Stimulated activated naive CD8-positive, alpha-beta T cell treated with anti-CD3 and anti-CD28 coated beads, Interleukin-15, amount 100 ng/mL, for 72 hours (primary cell): Measurements from ENCODE around the gene MRGPRE.

Experiments
- ATAC-seq: fragments of 150-1000 bp; cut with Tn5 transposase; 2 replicates; pipeline ENCODE4 v1.10.0; 2021; ENCODE audit warnings: mild to moderate bottlenecking, moderate library complexity
- DNase-seq, 2 donors: peaks; one replicate each; pipeline ENCODE4 v3.0.0; 2021 to 2022
- H3K27ac Mint-ChIP-seq, 2 donors: one replicate each; pipeline ENCODE4 v1.8.0; 2022; ENCODE audit warnings: mild to moderate bottlenecking in 2 of 2, mixed read lengths in 2 of 2, moderate library complexity in 2 of 2
- H3K27me3 Mint-ChIP-seq: one replicate; pipeline ENCODE4 v1.8.0; 2022; ENCODE audit warnings: mixed read lengths
- H3K4me1 Mint-ChIP-seq: one replicate; pipeline ENCODE4 v1.8.0; 2022; ENCODE audit warnings: mild to moderate bottlenecking, mixed read lengths
- H3K4me3 Mint-ChIP-seq, 2 donors: one replicate each; pipeline ENCODE4 v1.8.0; 2022; ENCODE audit warnings: mild to moderate bottlenecking in 2 of 2, mixed read lengths in 2 of 2, moderate library complexity in 1 of 2
- H3K9me3 Mint-ChIP-seq, 2 donors: one replicate each; pipeline ENCODE4 v1.8.0; 2022; ENCODE audit warnings: mixed read lengths in 2 of 2

Gene MRGPRE

DNA sequence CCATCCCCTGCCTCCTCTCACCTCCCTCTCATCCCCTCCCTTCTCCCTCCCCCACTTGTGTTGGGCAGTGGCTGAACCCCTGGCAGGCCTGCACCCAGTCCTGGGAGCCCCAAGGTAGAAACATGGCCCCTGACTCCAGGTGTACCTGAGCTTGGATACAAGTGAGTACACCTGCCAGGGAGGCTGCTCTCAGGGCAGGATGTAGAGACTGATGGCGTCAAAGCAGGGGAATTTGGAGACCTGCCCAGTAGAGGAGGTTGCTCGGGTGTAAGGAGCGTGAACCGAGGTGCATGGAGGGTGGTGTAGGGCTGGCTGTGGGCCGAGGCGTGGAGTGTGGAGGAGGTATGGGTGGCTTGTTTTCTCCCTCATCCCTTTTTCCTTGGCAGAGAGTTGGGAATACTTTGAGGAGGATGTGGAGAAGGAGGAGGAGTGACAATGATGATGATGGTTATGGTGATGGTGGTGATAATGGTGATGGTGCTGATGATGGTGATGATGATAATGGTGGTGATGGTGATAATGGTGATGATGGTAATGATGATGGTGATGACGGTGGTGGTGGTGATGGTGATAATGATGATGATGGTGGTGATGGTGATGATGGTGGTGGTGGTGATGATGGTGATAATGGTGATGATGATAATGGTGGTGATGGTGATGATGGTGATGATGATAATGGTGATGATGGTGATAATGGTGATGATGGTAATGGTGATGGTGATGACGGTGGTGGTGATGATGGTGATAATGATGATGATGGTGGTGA, 25.9 kb downstream of the MRGPRE start:
- peaks cover 17% of the 10 kb centered on the region for H3K4me1 Mint-ChIP-seq
- H3K4me3 Mint-ChIP-seq: no peak overlapping the region
- peaks cover 24% of the 10 kb centered on the region for H3K27me3 Mint-ChIP-seq
- DNase-seq (no peak), ATAC-seq (no peak)
- H3K27ac Mint-ChIP-seq: no peak overlapping the region
- peaks cover 0 to under 1% of the 10 kb centered on the region in 2 donors for H3K9me3 Mint-ChIP-seq

DNA sequence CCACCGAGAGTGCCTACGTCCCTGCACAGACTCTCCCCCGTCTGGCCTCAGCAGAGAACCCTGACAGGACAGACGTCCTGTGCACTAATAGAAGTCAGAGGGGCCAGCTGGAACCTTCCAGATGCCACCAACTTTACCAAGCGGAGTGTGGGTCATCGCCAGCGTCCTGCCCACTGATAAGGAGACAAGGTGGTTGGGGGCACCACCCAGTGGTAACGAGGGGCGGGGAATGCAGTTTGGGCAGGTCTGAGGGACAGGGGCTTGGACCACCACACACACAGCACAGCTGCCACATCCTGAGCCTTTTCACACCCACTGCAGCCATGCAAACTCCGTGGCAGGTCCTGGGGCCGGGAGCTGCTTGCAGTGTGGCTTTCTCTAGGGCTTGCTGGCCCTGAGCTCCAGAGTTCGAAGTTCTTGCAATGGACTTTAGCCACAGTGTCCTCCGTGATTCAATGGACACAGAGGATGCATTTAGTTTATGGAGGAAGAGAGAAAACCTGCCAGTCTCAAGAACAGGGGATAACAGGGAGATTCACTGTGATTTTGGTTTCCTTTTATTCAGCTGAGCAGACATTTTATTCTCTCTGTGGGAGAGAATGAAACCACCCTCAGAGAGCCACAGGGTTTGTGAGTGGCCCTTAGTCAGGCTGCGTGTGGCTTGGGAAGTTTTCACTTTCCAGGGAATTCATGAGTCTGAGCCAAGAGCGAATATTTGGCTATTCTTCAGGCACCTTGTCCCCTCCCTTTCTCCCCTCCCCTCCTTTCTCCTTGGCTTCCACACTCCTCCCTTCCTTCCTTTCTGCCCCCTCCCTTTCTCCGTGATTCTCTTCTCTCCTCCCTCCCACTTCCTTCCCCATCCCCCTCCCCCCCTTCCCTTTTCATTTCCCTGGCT, 26.7 kb downstream of the MRGPRE start:
- ATAC-seq (no peak), DNase-seq (no peak)
- Mint-ChIP-seq H3K27me3 (peaks cover 32% of the 10 kb centered on the region), H3K4me1 (peaks cover 20% of the 10 kb centered on the region), H3K27ac (no peak overlapping the region), H3K9me3 (no peaks in the 10 kb centered on the region), H3K4me3 (no peak overlapping the region)

DNA sequence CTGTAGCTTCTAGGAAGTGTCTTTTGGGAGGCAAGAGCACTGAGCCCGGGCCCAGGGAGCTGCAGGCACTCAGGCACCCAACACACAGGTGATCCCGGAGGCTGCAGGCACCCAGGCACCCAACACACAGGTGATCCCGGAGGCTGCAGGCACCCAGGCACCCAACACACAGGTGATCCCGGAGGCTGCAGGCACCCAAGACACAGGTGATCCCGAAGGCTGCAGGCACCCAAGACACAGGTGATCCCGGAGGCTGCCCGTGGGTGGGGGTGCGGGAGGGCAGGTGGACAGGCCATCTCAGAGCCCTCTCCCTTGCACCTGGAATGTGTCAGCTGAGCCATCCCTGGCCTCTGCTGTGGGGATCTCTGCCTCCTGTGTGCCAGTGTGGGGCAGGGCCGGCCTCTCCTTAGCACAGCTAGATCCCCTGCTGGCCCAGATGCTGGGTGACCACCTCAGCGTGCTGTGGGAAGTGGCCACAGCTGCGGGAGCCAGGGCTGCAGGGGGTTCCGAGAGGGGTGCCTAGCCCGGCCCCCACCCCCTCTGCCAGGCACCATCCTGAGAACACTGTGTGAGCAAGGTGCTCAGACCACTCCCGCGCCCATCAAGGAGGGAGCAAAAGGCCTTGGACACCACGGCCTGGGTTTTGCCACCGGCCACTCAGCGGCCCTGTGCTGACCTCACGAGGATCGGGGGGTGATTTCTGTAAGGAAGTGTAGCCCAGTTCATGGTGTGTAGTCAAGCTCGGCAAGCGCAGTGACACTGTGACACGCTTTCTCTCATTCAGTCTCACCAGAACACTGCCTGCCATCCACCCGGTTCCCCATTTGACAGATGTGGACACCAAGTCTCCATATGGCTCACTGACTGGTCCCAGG, 27.8 kb downstream of the MRGPRE start:
- ATAC-seq: no peak
- H3K9me3 Mint-ChIP-seq: no peaks in the 10 kb centered on the region
- no peak for DNase-seq
- no peak overlapping the region for H3K4me3 Mint-ChIP-seq
- H3K27me3 Mint-ChIP-seq: peaks cover 36% of the 10 kb centered on the region
- no peak overlapping the region for H3K27ac Mint-ChIP-seq
- H3K4me1 Mint-ChIP-seq: peaks cover 20% of the 10 kb centered on the region

DNA sequence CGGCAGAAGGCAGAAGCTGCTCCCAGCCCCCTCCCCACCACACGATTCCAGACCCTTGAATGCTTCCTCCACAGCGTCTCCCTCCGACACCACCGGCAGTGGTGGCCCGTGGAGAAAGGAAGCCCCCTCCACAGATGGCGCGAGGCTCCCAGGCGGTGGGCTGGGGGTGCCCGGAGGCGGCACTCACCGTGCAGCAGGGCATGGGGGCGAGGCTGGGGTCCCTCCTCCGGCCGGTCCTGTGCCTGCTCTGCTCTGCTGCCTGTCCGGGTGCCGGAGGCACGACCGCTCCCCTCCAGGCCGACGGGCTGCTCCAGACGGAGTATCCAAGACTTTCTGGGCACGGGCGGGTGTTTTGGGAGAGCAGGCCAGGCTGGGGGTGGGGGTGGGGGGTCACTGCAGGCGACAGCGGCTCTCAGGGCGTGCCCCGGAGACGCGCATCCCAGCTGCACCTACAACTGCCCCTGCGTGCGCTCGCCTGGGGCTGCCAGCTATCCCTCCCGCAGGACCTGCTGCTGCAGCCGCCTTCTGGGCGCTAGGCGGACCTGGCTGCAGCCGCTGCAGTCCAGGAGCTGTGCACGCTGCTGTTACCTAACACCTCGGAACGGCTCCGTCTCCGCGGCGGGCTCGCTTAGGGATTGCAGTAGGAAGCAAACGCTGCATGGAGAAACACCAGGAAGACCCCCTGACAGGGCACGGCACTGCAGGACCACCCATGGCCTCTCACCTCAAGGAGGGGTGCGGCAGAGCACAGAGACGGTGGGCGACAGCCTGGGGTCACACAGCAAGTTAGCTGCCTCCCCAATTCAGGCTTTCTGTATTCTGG, 28.8 kb downstream of the MRGPRE start:
- DNase-seq (no peak), ATAC-seq (no peak)
- peaks cover 20% of the 10 kb centered on the region for H3K4me1 Mint-ChIP-seq
- H3K27me3 Mint-ChIP-seq: peaks cover 36% of the 10 kb centered on the region
- H3K9me3 Mint-ChIP-seq: no peaks in the 10 kb centered on the region
- no peak overlapping the region for H3K27ac Mint-ChIP-seq
- no peak overlapping the region for H3K4me3 Mint-ChIP-seq

DNA sequence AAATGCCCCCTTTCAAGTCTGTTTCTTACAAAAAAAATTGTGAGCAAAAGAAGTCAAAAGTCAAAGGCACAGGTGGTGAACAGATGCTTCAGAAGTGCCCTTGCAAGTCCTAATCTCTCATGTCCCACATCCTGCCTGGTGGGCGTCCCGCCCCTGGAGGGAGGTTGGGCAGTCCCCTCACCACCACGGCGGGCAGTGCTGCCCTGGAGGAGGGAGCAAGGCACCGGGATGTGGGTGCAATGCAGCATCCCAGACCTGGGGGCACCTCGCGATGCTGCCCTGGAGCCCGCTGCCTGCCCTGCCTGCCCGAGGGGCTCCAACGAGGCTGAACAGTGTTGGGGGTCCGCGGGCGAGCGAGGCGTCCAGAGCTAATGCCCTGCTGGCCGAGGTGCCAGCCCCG, 29.5 kb downstream of the MRGPRE start:
- ATAC-seq (peak; percentile 47), DNase-seq (peak in 1 of 2 donors; percentile 26)
- H3K27ac Mint-ChIP-seq: peak overlapping the region in 1 of 2 donors; percentile 7
- no peaks in the 10 kb centered on the region for H3K9me3 Mint-ChIP-seq
- no peak overlapping the region for H3K4me3 Mint-ChIP-seq
- H3K27me3 Mint-ChIP-seq: peaks cover 36% of the 10 kb centered on the region
- peaks cover 20% of the 10 kb centered on the region for H3K4me1 Mint-ChIP-seq

DNA sequence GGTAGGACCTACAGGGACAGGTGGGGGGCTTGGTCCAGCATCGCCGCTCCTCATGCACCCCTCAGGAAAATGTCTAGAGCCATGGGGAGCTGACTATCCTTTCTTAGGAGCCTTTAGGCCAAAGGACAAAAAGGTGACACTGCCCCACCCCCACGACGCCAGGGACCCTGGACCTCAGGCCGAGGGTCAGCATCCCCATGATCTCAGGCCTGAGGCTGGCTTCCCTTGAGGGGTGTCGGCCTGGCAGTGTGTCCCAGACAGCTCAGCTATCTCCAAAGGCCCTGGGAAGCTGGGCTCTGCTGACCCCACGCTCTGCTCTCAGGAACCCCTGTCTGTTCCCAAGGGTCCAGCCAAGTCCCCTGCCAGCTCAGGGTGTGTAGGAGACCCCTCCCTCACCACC, 29.9 kb downstream of the MRGPRE start:
- Mint-ChIP-seq H3K9me3 (no peaks in the 10 kb centered on the region), H3K4me1 (peaks cover 20% of the 10 kb centered on the region), H3K27me3 (peaks cover 40% of the 10 kb centered on the region), H3K27ac (no peak overlapping the region), H3K4me3 (no peak overlapping the region)
- ATAC-seq (no peak), DNase-seq (no peak)

DNA sequence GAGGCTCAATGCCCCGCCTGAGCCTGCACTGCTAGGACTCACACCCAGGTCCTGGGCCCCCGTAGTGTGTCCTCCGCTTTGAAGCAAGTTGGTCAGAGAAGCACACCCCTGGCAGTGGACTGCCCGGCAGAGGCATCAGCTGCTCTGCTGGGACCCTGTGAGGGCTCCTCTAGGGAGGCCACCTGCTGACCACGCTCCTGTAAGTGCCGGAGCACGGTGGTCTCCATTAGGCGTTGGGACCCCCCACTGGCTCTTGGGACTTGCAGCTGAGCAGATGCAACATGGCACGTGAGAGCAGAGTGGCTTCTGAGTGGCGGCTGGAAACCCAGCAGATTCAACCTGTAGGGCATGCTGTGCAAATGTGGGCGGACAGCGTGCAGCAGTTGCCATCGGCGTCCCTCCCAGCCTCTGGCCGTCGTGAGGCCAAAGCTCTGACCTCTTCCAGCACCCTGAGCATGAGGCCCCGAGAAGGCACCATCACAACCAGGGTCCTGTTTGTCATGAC, 30.5 kb downstream of the MRGPRE start:
- ATAC-seq (no peak), DNase-seq (no peak)
- Mint-ChIP-seq H3K27me3 (peaks cover 45% of the 10 kb centered on the region), H3K4me1 (peaks cover 20% of the 10 kb centered on the region), H3K27ac (peak overlapping the region in 1 of 2 donors; percentile 54), H3K4me3 (no peak overlapping the region), H3K9me3 (no peaks in the 10 kb centered on the region)

DNA sequence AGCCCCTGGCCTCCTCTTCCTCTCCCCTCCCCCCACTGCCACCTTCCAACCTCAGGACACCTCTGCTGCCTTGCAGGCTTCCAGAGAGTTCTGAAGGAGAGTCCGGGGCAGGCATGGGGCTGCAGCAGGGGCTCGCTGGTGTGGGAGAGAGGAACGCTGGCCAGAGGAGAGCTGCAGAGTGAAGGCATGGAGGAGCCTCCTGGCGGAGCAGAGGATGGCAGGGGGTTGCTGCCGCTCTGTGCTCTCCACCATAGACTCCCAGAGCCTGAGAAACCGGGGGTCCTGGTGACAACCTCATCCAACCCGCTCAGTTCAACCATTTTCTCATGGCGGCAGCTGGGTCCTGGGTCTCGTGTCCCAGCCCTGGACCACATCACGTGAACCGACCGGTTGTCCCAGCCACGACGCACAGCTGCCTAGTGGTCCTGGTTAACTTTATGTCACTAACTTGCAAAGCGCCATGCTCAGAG, 31.1 kb downstream of the MRGPRE start:
- ATAC-seq (no peak), DNase-seq (no peak)
- peaks cover 20% of the 10 kb centered on the region for H3K4me1 Mint-ChIP-seq
- H3K27me3 Mint-ChIP-seq: peaks cover 46% of the 10 kb centered on the region
- no peak overlapping the region for H3K4me3 Mint-ChIP-seq
- no peak overlapping the region for H3K27ac Mint-ChIP-seq
- no peaks in the 10 kb centered on the region for H3K9me3 Mint-ChIP-seq

DNA sequence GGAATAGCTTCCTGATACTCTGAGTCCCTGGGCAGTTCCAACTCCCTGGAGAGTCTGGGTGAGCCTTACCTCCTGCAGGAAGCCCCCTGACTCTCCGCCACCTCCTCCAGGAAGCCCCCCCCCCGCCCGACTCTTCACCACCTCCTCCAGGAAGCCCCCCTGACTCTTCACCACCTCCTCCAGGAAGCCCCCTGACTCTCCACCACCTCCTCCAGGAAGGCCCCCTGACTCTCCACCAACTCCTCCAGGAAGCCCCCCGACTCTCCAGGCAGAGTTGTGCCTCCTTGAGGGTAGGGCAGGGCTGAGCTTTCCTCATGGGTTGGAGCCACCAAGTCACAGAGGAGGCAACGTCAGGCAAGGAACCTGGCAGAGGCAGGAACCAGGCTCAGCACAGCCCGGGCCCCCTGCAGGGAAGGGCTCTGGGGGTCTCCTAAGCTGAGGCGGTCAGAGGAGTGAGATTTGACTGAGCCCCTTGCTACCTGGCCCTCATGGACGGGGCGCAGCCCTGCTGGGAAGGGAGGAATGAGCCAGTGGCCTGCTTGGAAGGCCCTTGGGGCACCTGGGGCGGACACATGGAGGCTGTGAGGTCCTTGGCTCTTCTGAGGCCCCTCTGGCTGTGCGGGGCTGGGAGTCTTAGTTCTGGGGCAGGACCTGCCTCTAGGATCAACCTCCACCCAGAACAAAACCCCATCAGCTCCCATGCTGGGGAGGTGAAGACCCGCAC, 31.7 kb downstream of the MRGPRE start:
- Mint-ChIP-seq H3K27me3 (peaks cover 46% of the 10 kb centered on the region), H3K9me3 (no peaks in the 10 kb centered on the region), H3K4me3 (no peak overlapping the region), H3K4me1 (peaks cover 20% of the 10 kb centered on the region), H3K27ac (peak overlapping the region in 1 of 2 donors; percentile 42)
- DNase-seq: no peak
- ATAC-seq: no peak

DNA sequence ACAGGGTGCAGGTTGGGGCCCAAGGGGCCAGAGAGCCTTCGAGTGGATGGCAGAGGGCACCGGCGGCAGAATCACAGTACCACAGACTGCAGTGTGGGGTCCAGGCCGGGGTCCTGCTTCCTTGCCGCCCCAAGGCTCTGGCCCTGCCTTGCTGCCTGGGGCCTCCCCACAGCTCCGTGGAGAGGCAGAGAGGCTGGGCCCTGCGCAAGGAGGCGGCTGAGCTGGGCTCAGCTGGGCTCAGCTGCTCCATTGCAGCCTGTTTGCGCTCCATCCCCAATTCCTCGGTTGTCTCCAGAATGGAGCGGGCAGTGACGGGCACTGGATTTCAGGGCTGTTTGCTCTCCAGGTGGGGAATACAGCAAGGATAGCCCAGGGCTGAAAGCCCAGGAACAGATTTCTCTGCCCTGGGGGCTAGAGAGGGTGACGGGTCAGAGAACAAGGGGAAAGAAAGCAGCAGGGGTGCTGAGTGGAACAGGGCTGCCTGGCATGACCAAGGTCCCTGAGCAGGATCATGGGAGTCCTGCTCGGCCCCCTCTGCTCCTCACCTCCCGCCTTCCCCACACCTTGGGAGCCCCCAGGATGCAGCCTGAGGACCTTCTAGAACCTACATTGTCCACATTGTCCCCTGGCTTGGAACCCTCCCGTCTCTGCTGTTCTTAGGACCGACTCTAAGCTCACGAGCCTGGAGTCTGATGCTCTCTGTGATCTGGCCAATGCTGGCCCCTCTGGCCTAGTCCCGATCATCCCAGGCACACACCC, 32.5 kb downstream of the MRGPRE start:
- Mint-ChIP-seq H3K4me1 (peaks cover 20% of the 10 kb centered on the region), H3K27ac (peak overlapping the region in 1 of 2 donors; percentile 59), H3K4me3 (no peak overlapping the region), H3K9me3 (no peaks in the 10 kb centered on the region), H3K27me3 (peaks cover 46% of the 10 kb centered on the region)
- DNase-seq (no peak), ATAC-seq (no peak)

DNA sequence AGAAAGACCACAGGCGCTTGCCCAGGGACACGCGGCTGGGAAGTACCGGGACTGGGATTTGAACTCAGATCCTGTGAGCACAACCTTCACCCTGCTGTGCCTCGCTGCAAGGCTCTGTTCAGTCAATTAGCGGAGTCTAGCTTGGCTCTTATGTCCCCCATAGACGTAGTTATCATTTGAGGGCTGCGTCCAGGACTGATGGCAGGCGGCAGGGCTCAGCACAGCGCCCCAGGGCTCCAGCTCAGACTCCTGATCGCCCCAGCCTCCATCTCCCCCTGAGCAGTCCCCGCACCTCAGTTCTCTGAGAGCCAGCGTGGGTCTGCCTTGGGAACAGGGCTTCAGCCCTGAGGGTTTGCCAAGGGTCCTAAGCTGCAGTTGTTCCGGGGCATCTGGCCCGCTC, 33.4 kb downstream of the MRGPRE start:
- Mint-ChIP-seq H3K4me1 (peaks cover 20% of the 10 kb centered on the region), H3K27ac (no peak overlapping the region), H3K4me3 (no peak overlapping the region), H3K27me3 (peaks cover 46% of the 10 kb centered on the region), H3K9me3 (no peaks in the 10 kb centered on the region)
- ATAC-seq (no peak), DNase-seq (no peak)

DNA sequence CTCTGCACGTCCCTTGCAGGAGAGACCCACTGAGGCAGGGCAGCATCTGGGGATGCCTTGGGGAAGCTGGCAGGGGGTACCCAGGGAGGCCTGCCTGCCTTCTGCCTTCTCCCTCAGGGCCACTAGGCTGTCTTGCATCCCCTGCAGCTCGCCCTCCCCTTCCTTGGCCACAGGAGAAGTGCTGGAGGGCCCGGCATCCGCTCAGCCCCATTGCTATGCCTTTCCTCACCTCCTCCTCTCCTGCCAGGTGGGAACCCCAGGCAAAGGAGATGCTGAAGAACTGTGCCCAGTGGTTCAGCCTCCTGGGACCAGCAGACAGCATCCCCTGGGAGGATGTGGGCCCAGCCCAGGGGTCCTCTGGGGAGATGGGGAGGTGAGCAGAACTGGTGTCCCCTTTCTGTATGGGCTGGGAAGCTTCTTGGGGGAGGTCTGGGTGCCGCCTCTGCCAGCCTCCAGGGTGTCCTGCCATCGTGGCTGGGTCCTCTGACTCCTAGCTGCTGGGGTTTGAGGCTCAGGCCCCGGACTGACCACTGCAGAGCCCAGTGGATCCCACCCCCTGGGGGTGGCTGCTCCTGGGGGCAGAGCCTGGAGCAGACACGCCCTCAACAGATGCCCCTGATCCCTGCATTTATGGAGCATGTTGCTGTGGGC, 34.2 kb downstream of the MRGPRE start:
- H3K27ac Mint-ChIP-seq: no peak overlapping the region
- H3K9me3 Mint-ChIP-seq: no peaks in the 10 kb centered on the region
- no peak overlapping the region for H3K4me3 Mint-ChIP-seq
- peaks cover 19% of the 10 kb centered on the region for H3K4me1 Mint-ChIP-seq
- ATAC-seq (no peak), DNase-seq (no peak)
- peaks cover 39% of the 10 kb centered on the region for H3K27me3 Mint-ChIP-seq
